ENCODE measurements around the gene TBK1. TPM values are rescaled to one million over a fixed set of nuclear protein-coding genes. Genes with fewer than 3 reads are reported as not detected.

TBK1 gene
- total and polyA plus RNA-seq, 10 of the 15 experiments (the other 5 are each of a cell fraction or from before 2014, with no cell fraction given), result 13.4 to 49.3 (median 37.7) TPM

DNA sequence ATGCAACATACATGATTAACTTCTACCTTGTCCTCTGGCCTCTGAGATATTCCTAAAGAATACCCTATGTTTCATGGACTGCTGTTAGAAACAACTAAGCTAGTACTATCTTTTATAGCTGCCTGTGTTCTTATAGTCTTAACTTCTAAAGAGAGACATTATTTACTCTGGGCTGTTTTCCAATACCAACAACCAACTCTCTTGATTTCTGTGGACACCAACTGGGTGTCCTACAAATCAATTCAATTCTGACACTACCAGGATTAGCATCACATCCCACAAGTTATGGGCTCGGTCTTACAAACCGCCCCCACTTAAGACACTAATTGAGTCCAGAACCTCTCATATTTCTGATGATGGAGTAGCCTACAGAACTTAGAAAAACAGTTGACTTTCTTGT lies 39.5 kb upstream of the TBK1 start:
- CTCF ChIA-PET, result no interaction called here
- Histone ChIP-seq H3K79me2 (ENCODE audit: control insufficient read depth, insufficient read depth, low read length) (peaks cover 9% of the 10 kb centered on the region), H3K9me3 (replicated peaks; ENCODE audit: control insufficient read depth, insufficient read depth, low read length) (no peaks in the 10 kb centered on the region), H3K9ac (ENCODE audit: control insufficient read depth, insufficient read depth, low read length) (no peak overlapping the region), H3K4me1 (ENCODE audit: control insufficient read depth, insufficient read depth, low read length) (no peaks in the 10 kb centered on the region), H3K36me3 (ENCODE audit: control insufficient read depth in 2 of 2, insufficient read depth in 2 of 2, low read length in 1 of 2) (peaks cover 3 to 12% of the 10 kb centered on the region in 2 experiments; a peak in 3 of 4 replicates), H4K20me1 (ENCODE audit: control insufficient read depth, insufficient read depth) (no peaks in the 10 kb centered on the region), H3K4me2 (ENCODE audit: control insufficient read depth, insufficient read depth) (no peak overlapping the region), H3K27me3 (replicated peaks in 1 of 2; ENCODE audit: control insufficient read depth in 2 of 2, insufficient read depth in 2 of 2, low read length in 1 of 2) (no peaks in the 10 kb centered on the region), H3K4me3 (no peak overlapping the region), H3K27ac (ENCODE audit: control insufficient read depth, insufficient read depth) (no peak overlapping the region), H2AFZ (ENCODE audit: control insufficient read depth, low read depth, low read length) (no peak overlapping the region)
- in situ Hi-C loops (cut with MboI) (no loop called here), intact Hi-C loops (cut with micrococcal nuclease; ENCODE audit: unreplicated experiment) (no loop called here)
- FAIRE-seq (no peak), DNase-seq (ENCODE audit: low read depth, low spot score) (no peak), ATAC-seq (no peak)
- POLR2A ChIA-PET, result no interaction called here
- TF ChIP-seq ZNF217 (IDR thresholded peaks at IDR 0.05), result no peak
- TF ChIP-seq, protein P1, sequence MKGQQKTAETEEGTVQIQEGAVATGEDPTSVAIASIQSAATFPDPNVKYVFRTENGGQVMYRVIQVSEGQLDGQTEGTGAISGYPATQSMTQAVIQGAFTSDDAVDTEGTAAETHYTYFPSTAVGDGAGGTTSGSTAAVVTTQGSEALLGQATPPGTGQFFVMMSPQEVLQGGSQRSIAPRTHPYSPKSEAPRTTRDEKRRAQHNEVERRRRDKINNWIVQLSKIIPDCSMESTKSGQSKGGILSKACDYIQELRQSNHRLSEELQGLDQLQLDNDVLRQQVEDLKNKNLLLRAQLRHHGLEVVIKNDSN (IDR thresholded peaks at IDR 0.05; ENCODE audit: borderline replicate concordance, extremely low read length, insufficient read depth, low read depth, low read length), result no peak
- no peak for TF ChIP-seq BACH1 (IDR thresholded peaks at IDR 0.05; ENCODE audit: borderline replicate concordance)
- no peak for TF ChIP-seq CHD1 (IDR thresholded peaks at IDR 0.05; ENCODE audit: low read depth, low read length)
- RAD21 ChIA-PET (ENCODE audit: unreplicated experiment), result no interaction called here
- 98% methylated on average over 2 of the region's 2 CpGs for WGBS (ENCODE audit: insufficient coverage, insufficient replicate concordance, low lambda C conversion rate, missing lambda C conversion rate)
- SMC1A ChIA-PET (ENCODE audit: uncharacterized antibody, unreplicated experiment), result interaction anchor here (1.4 kb wide), 1 partner anchor 9 kb away, joined by 3 read pairs; no protein-coding TSS in a partner anchor
- no TSS peak for BruUV-seq (replicated peaks)

DNA sequence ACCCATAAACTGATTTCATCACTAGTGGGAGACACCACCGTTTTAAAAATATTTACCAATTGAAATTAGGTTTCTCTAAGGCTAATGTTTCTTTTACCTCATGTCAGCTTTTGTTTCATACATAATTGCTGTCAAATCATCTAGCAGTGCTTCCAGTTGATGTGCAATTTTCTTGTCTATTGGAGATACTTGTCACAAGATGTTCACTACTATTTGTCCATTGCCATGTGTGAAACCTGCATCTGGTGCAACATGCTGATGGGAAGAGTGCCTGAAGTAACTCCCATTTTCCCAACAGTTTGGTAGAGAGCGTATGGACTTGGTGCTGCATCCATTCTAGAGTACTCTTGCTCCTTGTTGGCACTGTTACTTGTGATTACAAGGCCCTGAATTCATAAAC lies 38.0 kb upstream of the TBK1 start:
- H3K79me2 ChIP-seq (ENCODE audit: control insufficient read depth, insufficient read depth, low read length), result no peaks in the 10 kb centered on the region; the same call in 1 of the 2 replicates
- TF ChIP-seq, protein P2, sequence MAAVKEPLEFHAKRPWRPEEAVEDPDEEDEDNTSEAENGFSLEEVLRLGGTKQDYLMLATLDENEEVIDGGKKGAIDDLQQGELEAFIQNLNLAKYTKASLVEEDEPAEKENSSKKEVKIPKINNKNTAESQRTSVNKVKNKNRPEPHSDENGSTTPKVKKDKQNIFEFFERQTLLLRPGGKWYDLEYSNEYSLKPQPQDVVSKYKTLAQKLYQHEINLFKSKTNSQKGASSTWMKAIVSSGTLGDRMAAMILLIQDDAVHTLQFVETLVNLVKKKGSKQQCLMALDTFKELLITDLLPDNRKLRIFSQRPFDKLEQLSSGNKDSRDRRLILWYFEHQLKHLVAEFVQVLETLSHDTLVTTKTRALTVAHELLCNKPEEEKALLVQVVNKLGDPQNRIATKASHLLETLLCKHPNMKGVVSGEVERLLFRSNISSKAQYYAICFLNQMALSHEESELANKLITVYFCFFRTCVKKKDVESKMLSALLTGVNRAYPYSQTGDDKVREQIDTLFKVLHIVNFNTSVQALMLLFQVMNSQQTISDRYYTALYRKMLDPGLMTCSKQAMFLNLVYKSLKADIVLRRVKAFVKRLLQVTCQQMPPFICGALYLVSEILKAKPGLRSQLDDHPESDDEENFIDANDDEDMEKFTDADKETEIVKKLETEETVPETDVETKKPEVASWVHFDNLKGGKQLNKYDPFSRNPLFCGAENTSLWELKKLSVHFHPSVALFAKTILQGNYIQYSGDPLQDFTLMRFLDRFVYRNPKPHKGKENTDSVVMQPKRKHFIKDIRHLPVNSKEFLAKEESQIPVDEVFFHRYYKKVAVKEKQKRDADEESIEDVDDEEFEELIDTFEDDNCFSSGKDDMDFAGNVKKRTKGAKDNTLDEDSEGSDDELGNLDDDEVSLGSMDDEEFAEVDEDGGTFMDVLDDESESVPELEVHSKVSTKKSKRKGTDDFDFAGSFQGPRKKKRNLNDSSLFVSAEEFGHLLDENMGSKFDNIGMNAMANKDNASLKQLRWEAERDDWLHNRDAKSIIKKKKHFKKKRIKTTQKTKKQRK (IDR thresholded peaks at IDR 0.05; ENCODE audit: low read depth, low read length), result no peak
- TF ChIP-seq TCF3 (IDR thresholded peaks at IDR 0.05; ENCODE audit: borderline replicate concordance, insufficient read depth, low read depth, low read length) (no peak), FOXK2 (IDR thresholded peaks at IDR 0.05) (no peak), RBBP5 (conservative IDR thresholded peaks at IDR 0.05) (no peak)
- TF ChIP-seq, protein P3, sequence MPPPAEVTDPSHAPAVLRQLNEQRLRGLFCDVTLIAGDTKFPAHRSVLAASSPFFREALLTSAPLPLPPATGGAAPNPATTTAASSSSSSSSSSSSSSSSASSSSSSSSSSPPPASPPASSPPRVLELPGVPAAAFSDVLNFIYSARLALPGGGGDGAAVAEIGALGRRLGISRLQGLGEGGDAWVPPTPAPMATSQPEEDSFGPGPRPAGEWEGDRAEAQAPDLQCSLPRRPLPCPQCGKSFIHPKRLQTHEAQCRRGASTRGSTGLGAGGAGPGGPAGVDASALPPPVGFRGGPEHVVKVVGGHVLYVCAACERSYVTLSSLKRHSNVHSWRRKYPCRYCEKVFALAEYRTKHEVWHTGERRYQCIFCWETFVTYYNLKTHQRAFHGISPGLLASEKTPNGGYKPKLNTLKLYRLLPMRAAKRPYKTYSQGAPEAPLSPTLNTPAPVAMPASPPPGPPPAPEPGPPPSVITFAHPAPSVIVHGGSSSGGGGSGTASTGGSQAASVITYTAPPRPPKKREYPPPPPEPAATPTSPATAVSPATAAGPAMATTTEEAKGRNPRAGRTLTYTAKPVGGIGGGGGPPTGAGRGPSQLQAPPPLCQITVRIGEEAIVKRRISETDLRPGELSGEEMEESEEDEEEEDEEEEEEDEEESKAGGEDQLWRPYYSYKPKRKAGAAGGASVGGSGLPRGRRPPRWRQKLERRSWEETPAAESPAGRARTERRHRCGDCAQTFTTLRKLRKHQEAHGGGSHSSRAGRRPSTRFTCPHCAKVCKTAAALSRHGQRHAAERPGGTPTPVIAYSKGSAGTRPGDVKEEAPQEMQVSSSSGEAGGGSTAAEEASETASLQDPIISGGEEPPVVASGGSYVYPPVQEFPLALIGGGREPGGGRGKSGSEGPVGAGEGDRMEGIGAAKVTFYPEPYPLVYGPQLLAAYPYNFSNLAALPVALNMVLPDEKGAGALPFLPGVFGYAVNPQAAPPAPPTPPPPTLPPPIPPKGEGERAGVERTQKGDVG (CRISPR knock-in tag; IDR thresholded peaks at IDR 0.05), result no peak

More for the DNA sequence above, 38.0 kb upstream of the TBK1 start:
- 98% methylated on average over 2 of the region's 2 CpGs for WGBS (ENCODE audit: insufficient coverage, insufficient replicate concordance, low lambda C conversion rate, missing lambda C conversion rate)
- in situ Hi-C loops (cut with MboI) (no loop called here), intact Hi-C loops (cut with micrococcal nuclease; ENCODE audit: unreplicated experiment) (no loop called here)
- Histone ChIP-seq H3K27me3 (replicated peaks in 1 of 2; ENCODE audit: control insufficient read depth in 2 of 2, insufficient read depth in 2 of 2, low read length in 1 of 2) (no peaks in the 10 kb centered on the region), H3K36me3 (ENCODE audit: control insufficient read depth in 2 of 2, insufficient read depth in 2 of 2, low read length in 1 of 2) (peaks cover 3 to 14% of the 10 kb centered on the region in 2 experiments; a peak in 3 of 4 replicates), H3K4me1 (ENCODE audit: control insufficient read depth, insufficient read depth, low read length) (no peaks in the 10 kb centered on the region), H2AFZ (ENCODE audit: control insufficient read depth, low read depth, low read length) (no peak overlapping the region), H3K4me2 (ENCODE audit: control insufficient read depth, insufficient read depth) (no peak overlapping the region), H3K27ac (ENCODE audit: control insufficient read depth, insufficient read depth) (no peak overlapping the region), H3K9me3 (replicated peaks; ENCODE audit: control insufficient read depth, insufficient read depth, low read length) (no peaks in the 10 kb centered on the region), H3K4me3 (no peak overlapping the region), H3K9ac (ENCODE audit: control insufficient read depth, insufficient read depth, low read length) (no peak overlapping the region), H4K20me1 (ENCODE audit: control insufficient read depth, insufficient read depth) (no peaks in the 10 kb centered on the region)
- no peak for ATAC-seq
- SMC1A ChIA-PET (ENCODE audit: uncharacterized antibody, unreplicated experiment), result no interaction called here
- RAD21 ChIA-PET (ENCODE audit: unreplicated experiment), result no interaction called here
- BruUV-seq (replicated peaks), result no TSS peak
- POLR2A ChIA-PET, result no interaction called here
- DNase-seq (ENCODE audit: low read depth, low spot score), result no peak
- CTCF ChIA-PET, result no interaction called here
- no peak for FAIRE-seq

All from GM12878 (cell line).